Retinal pigment epithelial cell (primary cell): ENCODE results near the gene SVOPL.
A peak's percentile ranks its signal among the peaks of the same experiment; 100 is the strongest.
"Not testable (repeated sequence)": the region's sequence is repeated elsewhere in the genome, so short reads cannot be mapped to it uniquely, and the experiment has no call there.

ENCODE experiments used
- DNase-seq: peaks from one replicate; pipeline ENCODE4 v3.0.0-alpha.2; 2010; ENCODE audit warnings: low read depth
- H3K4me3 ChIP-seq: 2 replicates; pipeline ENCODE4 v1.5.1; 2011; ENCODE audit warnings: mild to moderate bottlenecking, low read length, control low read depth, moderate library complexity
- CTCF ChIP-seq: conservative IDR thresholded peaks from 2 replicates; pipeline ENCODE4 v1.5.1; 2011; ENCODE audit warnings: low read depth, low read length, control low read depth, inconsistent platforms

The SVOPL gene

GRCh38 chr7:138739859-138740258 is 38.7 kb upstream of the SVOPL start:
- no peak overlapping the region for H3K4me3 ChIP-seq
- TF ChIP-seq CTCF = no peak
- DNase-seq = no peak

- peak; percentile 97 for TF ChIP-seq CTCF
- no peak overlapping the region for H3K4me3 ChIP-seq
- peak; percentile 58 for DNase-seq
These were observed 37.6 kb upstream of the SVOPL start for GRCh38 chr7:138738551-138739335.

GRCh38 chr7:138738114-138738513 is 37.0 kb upstream of the SVOPL start:
- TF ChIP-seq CTCF = no peak

GRCh38 chr7:138735399-138735798 is 34.2 kb upstream of the SVOPL start:
- no peak overlapping the region for H3K4me3 ChIP-seq
- DNase-seq = no peak
- no peak for TF ChIP-seq CTCF

More at GRCh38 chr7:138738114-138738513, 37.0 kb upstream of the SVOPL start:
- no peak overlapping the region for H3K4me3 ChIP-seq
- DNase-seq = no peak

GRCh38 chr7:138731733-138732132 is 30.6 kb upstream of the SVOPL start:
- not testable (repeated sequence) for H3K4me3 ChIP-seq, DNase-seq

- DNase-seq = no peak
- no peak overlapping the region for H3K4me3 ChIP-seq
- no peak for TF ChIP-seq CTCF
These were observed 28.3 kb upstream of the SVOPL start for GRCh38 chr7:138729444-138729843.

GRCh38 chr7:138727336-138728099 is 26.4 kb upstream of the SVOPL start:
- no peak for TF ChIP-seq CTCF
- peak; percentile 7 for DNase-seq
- H3K4me3 ChIP-seq = no peak overlapping the region
